ENCODE data around the gene TMEM204. TPM values are rescaled to one million over a fixed set of nuclear protein-coding genes. Genes with fewer than 3 reads are reported as not detected.

Gene TMEM204
- total RNA-seq, 5 donors from 2014 or later (not counting 1 experiment from before 2014, with no cell fraction given): 33.1 to 158 (median 115) TPM

DNA sequence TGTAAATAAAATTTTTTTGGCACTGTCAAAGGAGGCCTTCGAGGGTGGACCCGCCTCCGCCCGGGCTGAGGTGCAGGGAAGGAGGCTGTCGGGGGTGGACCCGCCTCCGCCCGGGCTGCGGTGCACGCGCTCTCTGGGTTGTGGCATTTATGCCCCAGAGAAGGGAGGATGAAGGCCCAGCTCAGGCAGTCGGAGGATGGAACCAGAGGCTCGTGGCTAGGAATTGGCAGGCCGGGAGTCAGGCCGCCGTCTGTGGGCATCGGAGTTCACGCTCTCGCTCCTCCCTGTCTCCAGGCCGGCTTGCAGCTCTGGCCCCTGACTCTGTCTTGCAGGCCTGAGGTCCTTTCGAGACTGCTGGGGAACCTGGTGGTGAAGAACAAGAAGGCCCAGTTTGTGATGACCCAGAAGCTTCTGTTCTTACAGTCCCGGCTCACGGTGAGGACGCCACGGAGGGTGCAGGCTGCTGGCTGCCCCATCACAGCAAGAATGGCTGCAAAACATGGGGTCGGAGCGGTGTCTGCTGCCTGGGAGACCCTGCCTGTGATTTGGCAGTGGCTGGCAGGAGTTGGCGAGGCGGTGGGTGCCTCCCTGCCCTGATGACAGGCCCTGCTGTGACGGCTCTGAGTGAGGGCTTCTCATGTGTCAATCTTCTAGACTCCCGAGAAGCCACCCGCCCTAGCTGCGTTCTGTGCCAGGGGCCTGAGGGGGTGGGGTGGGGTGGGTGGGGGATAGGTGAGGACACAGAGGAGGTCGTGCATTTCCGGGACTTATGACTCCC is 34.4 kb upstream of the TMEM204 start:
- Histone ChIP-seq H3K4me1 (ENCODE audit: control insufficient read depth in 1 of 2, extremely low read depth in 1 of 2, insufficient read depth in 2 of 2, low read length in 2 of 2) (peaks cover under 1 to 9% of the 10 kb centered on the region in 2 experiments), H3K4me3 (ENCODE audit: control insufficient read depth in 1 of 2, extremely low read depth in 1 of 2, low read length in 1 of 2) (no peak overlapping the region), H3K27me3 (replicated peaks in 1 of 2; ENCODE audit: control insufficient read depth in 2 of 2, extremely low read depth in 1 of 2, insufficient read depth in 2 of 2, low read length in 1 of 2) (no peaks in the 10 kb centered on the region), H3K36me3 (ENCODE audit: control insufficient read depth in 2 of 2, extremely low read depth in 1 of 2, insufficient read depth in 1 of 2, low read length in 1 of 2) (peaks cover 37 to 53% of the 10 kb centered on the region in 2 donors), H3K9me3 (no peaks in the 10 kb centered on the region), H3K27ac (ENCODE audit: low read length) (no peak overlapping the region)
- H3K36me3 Mint-ChIP-seq: peaks cover 20% of the 10 kb centered on the region
- H3K27me3 Mint-ChIP-seq: no peaks in the 10 kb centered on the region
- WGBS (ENCODE audit: insufficient coverage): 96% methylated on average over 23 of the region's 35 CpGs
- CTCF ChIA-PET: no interaction called here
- ATAC-seq (replicated peaks in 1 of 4) (no peak), DNase-seq (no peak)
- peaks cover 2 to 8% (median 4%) of the 10 kb centered on the region in 3 donors for H3K4me1 Mint-ChIP-seq
- no peak overlapping the region for H3K27ac Mint-ChIP-seq
- H3K9me3 Mint-ChIP-seq: no peaks in the 10 kb centered on the region
- H3K4me3 Mint-ChIP-seq: no peak overlapping the region
- POLR2A ChIA-PET: interaction anchor here in 1 of 2 donors (0.6 kb wide), 1 partner anchor 177 kb away, joined by 3 read pairs; no protein-coding TSS in a partner anchor

DNA sequence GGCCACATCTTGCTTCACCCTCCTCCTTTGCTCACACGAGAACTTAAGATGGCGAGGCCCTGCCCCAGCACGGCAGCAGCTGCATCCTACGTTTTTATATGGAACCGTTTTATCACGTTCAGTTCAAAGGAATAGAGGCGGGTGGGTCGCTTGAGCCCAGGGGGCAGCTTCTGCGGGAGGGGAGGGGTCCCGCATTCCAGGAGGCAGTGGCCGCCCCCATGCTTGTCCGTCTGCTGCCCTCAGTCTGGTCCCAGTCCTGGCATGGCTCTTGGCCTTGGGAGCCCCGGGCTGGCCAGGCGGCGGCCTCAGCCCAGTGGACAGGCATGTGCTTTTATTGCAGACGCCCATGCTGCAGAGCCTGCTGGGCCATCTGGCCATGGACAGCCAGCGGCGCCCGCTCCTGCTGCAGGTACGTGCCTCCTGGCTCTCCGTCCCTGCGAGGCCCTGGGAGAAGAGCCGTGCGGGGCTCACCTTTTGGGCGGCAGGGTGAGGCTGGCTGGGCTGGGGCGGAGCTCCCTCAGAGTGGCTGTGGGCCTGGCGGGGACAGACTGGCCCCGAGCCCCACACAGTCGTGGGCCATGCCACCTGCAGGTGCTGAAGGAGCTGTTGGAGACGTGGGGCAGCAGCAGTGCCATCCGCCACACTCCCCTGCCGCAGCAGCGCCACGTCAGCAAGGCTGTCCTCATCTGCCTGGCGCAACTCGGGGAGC is 33.6 kb upstream of the TMEM204 start:
- 93% methylated on average over 36 of the region's 36 CpGs for WGBS (ENCODE audit: insufficient coverage)
- CTCF ChIA-PET: no interaction called here

DNA sequence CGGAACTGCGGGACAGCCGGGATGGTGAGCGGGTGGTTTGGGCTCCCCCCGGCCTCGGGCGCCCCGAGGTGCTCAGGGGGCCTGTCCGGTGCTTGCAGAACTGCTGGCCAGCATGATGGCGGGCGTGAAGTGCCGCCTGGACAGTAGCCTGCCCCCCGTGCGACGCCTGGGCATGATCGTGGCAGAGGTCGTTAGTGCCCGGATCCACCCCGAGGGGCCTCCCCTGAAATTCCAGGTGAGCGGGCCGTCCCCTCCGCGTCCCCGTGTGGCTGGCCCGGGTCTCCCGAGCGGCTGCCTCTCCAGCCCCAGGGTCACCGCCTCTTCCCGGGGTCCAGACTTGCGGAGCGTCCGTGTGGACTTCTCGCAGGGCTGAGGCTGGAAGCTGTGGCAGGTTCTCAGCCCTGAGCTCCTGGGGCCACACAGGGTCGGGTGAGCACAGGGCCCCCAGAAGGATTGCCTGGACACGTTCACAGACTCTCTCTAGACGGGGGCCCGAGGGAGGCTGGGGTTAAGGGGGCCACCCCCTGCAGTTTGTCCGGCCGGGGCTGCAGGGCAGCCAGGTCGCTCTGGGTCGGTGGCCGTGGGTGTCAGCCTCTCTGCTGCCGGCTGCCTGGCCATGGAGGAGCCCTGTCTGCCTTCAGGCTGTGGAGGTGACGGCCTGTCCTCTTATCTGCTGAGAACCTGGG is 32.9 kb upstream of the TMEM204 start:
- Mint-ChIP-seq H3K36me3 (peaks cover 20% of the 10 kb centered on the region), H3K27me3 (no peaks in the 10 kb centered on the region), H3K27ac (no peak overlapping the region), H3K4me3 (no peak overlapping the region), H3K4me1 (peaks cover 0 to 8% (median 2%) of the 10 kb centered on the region in 3 donors), H3K9me3 (no peaks in the 10 kb centered on the region)
- Histone ChIP-seq H3K9me3 (no peaks in the 10 kb centered on the region), H3K27me3 (replicated peaks in 1 of 2; ENCODE audit: control insufficient read depth in 2 of 2, extremely low read depth in 1 of 2, insufficient read depth in 2 of 2, low read length in 1 of 2) (no peaks in the 10 kb centered on the region), H3K4me3 (ENCODE audit: control insufficient read depth in 1 of 2, extremely low read depth in 1 of 2, low read length in 1 of 2) (no peak overlapping the region), H3K4me1 (ENCODE audit: control insufficient read depth in 1 of 2, extremely low read depth in 1 of 2, insufficient read depth in 2 of 2, low read length in 2 of 2) (no peaks in the 10 kb centered on the region), H3K27ac (ENCODE audit: low read length) (no peak overlapping the region), H3K36me3 (ENCODE audit: control insufficient read depth in 2 of 2, extremely low read depth in 1 of 2, insufficient read depth in 1 of 2, low read length in 1 of 2) (peaks cover 29 to 47% of the 10 kb centered on the region in 2 donors)
- ChIA-PET CTCF (no interaction called here), POLR2A (no interaction called here)
- no peak for DNase-seq
- no peak for ATAC-seq (replicated peaks in 1 of 4)
- 96% methylated on average over 43 of the region's 44 CpGs for WGBS (ENCODE audit: insufficient coverage)

More for the DNA sequence above, 33.6 kb upstream of the TMEM204 start:
- POLR2A ChIA-PET: no interaction called here
- no peak overlapping the region for H3K27ac Mint-ChIP-seq
- no peaks in the 10 kb centered on the region for H3K9me3 Mint-ChIP-seq
- no peak overlapping the region for H3K4me3 ChIP-seq (ENCODE audit: control insufficient read depth in 1 of 2, extremely low read depth in 1 of 2, low read length in 1 of 2)
- peaks cover 0 to under 1% of the 10 kb centered on the region in 2 experiments for H3K4me1 ChIP-seq (ENCODE audit: control insufficient read depth in 1 of 2, extremely low read depth in 1 of 2, insufficient read depth in 2 of 2, low read length in 2 of 2)
- peaks cover under 1 to 8% (median 2%) of the 10 kb centered on the region in 3 donors for H3K4me1 Mint-ChIP-seq
- peaks cover 33 to 47% of the 10 kb centered on the region in 2 donors for H3K36me3 ChIP-seq (ENCODE audit: control insufficient read depth in 2 of 2, extremely low read depth in 1 of 2, insufficient read depth in 1 of 2, low read length in 1 of 2)
- H3K27ac ChIP-seq (ENCODE audit: low read length): no peak overlapping the region
- no peaks in the 10 kb centered on the region for H3K9me3 ChIP-seq
- ATAC-seq (replicated peaks in 1 of 4): no peak
- no peak for DNase-seq
- H3K27me3 ChIP-seq (replicated peaks in 1 of 2; ENCODE audit: control insufficient read depth in 2 of 2, extremely low read depth in 1 of 2, insufficient read depth in 2 of 2, low read length in 1 of 2): no peaks in the 10 kb centered on the region
- no peak overlapping the region for H3K4me3 Mint-ChIP-seq
- H3K36me3 Mint-ChIP-seq: peaks cover 20% of the 10 kb centered on the region
- H3K27me3 Mint-ChIP-seq: no peaks in the 10 kb centered on the region

DNA sequence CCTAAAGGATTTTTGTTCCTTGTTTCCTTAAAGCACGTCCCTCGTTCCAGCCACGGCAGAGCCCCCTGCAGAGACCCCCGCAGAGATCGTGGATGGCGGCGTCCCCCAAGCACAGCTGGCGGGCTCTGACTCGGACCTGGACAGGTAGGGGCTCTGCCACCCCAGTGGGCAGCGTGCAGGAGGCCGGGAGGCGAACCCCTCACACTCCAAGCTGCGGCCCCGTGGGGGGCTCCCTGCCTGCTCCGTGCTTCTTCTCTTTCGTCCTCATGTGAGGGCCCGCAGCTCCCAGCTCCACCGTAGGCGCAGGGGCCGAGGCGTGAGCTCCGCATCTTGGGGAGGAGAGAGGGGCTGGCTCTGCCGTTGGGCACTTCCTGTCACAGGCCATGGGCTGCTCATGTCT is 31.8 kb upstream of the TMEM204 start:
- POLR2A ChIA-PET: no interaction called here
- CTCF ChIA-PET: no interaction called here
- WGBS (ENCODE audit: insufficient coverage): 99% methylated on average over 22 of the region's 23 CpGs
- Mint-ChIP-seq H3K27ac (no peak overlapping the region), H3K27me3 (no peaks in the 10 kb centered on the region), H3K4me3 (no peak overlapping the region), H3K9me3 (no peaks in the 10 kb centered on the region), H3K4me1 (peaks cover 0 to 8% (median 2%) of the 10 kb centered on the region in 3 donors), H3K36me3 (peaks cover 20% of the 10 kb centered on the region)
- H3K9me3 ChIP-seq: no peaks in the 10 kb centered on the region
- H3K36me3 ChIP-seq (ENCODE audit: control insufficient read depth in 2 of 2, extremely low read depth in 1 of 2, insufficient read depth in 1 of 2, low read length in 1 of 2): peaks cover 20 to 45% of the 10 kb centered on the region in 2 donors
- H3K27me3 ChIP-seq (replicated peaks in 1 of 2; ENCODE audit: control insufficient read depth in 2 of 2, extremely low read depth in 1 of 2, insufficient read depth in 2 of 2, low read length in 1 of 2): no peaks in the 10 kb centered on the region
- H3K4me1 ChIP-seq (ENCODE audit: control insufficient read depth in 1 of 2, extremely low read depth in 1 of 2, insufficient read depth in 2 of 2, low read length in 2 of 2): no peaks in the 10 kb centered on the region
- ATAC-seq (replicated peaks in 1 of 4): no peak
- no peak for DNase-seq
- H3K27ac ChIP-seq (ENCODE audit: low read length): no peak overlapping the region
- H3K4me3 ChIP-seq (ENCODE audit: control insufficient read depth in 1 of 2, extremely low read depth in 1 of 2, low read length in 1 of 2): no peak overlapping the region

DNA sequence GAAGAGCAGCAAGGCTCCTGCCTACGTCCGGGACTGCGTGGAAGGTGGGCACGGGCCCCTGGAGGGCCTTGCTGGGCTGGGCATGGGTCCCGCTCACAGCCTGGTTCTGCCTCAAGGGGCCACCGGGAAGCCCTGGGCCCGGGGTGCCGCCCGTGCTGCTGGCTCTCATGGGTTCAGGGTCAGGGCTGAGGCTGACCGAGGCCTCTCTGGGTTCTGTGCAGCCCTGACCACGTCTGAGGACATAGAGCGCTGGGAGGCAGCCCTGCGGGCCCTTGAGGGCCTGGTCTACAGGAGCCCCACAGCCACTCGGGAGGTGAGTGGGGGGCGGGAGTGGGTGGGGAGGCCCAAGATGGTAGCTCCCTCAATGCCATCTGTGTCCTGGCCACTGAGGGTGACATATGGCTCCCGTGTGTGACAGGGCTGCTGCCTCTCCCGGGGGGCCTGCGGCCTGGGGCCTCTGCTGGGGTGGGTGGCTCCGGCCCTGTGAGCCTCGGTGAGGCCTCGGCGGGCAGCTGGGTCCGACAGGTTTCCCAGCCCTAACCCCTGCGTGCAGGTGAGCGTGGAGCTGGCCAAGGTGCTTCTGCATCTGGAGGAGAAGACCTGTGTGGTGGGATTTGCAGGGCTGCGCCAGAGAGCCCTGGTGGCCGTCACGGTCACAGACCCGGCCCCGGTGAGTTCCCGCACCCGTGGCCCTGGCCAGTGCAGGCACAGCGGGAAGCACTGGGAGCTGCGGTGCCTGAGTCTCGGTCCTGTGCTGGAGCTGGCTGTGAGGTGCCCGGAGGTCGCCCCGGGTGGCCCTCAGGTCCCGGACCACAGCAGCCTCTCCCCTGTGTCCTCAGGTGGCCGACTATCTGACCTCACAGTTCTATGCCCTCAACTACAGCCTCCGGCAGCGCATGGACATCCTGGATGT is 31.1 kb upstream of the TMEM204 start:
- H3K4me3 ChIP-seq (ENCODE audit: control insufficient read depth in 1 of 2, extremely low read depth in 1 of 2, low read length in 1 of 2): no peak overlapping the region
- H3K27me3 ChIP-seq (replicated peaks in 1 of 2; ENCODE audit: control insufficient read depth in 2 of 2, extremely low read depth in 1 of 2, insufficient read depth in 2 of 2, low read length in 1 of 2): no peaks in the 10 kb centered on the region
- H3K36me3 ChIP-seq (ENCODE audit: control insufficient read depth in 2 of 2, extremely low read depth in 1 of 2, insufficient read depth in 1 of 2, low read length in 1 of 2): peaks cover 19 to 44% of the 10 kb centered on the region in 2 donors
- no peak overlapping the region for H3K27ac ChIP-seq (ENCODE audit: low read length)
- Mint-ChIP-seq H3K27ac (no peak overlapping the region), H3K36me3 (peaks cover 20% of the 10 kb centered on the region), H3K9me3 (no peaks in the 10 kb centered on the region), H3K4me3 (no peak overlapping the region), H3K4me1 (peaks cover 0 to 8% (median 0%) of the 10 kb centered on the region in 3 donors), H3K27me3 (no peaks in the 10 kb centered on the region)
- 93% methylated on average over 29 of the region's 42 CpGs for WGBS (ENCODE audit: insufficient coverage)
- ChIA-PET POLR2A (no interaction called here), CTCF (no interaction called here)
- no peak for DNase-seq
- no peaks in the 10 kb centered on the region for H3K4me1 ChIP-seq (ENCODE audit: control insufficient read depth in 1 of 2, extremely low read depth in 1 of 2, insufficient read depth in 2 of 2, low read length in 2 of 2)
- ATAC-seq (replicated peaks in 1 of 4): no peak
- H3K9me3 ChIP-seq: no peaks in the 10 kb centered on the region

Data from T-cell (primary cell).